Neural crest cell (in vitro differentiated cells): ENCODE results near the gene PFKFB2. TPM values are rescaled to one million over a fixed set of nuclear protein-coding genes. Genes with fewer than 3 reads are reported as not detected.

Experiments used
- DNase-seq: peaks from one replicate; pipeline ENCODE4 v3.0.0; 2021; ENCODE audit warnings: low read depth, mixed read lengths, low spot score
- H3K27ac Mint-ChIP-seq: one replicate; pipeline ENCODE4 v1.8.0; 2021; ENCODE audit warnings: mild to moderate bottlenecking, mixed read lengths; ENCODE audit not compliant: unreplicated experiment
- H3K27me3 Mint-ChIP-seq: 2 replicates; pipeline ENCODE4 v1.8.0; 2021; ENCODE audit warnings: low read depth, mild to moderate bottlenecking, mixed read lengths
- H3K36me3 Mint-ChIP-seq: 2 replicates; pipeline ENCODE4 v1.8.0; 2021; ENCODE audit warnings: low read depth, mild to moderate bottlenecking, mixed read lengths
- H3K4me1 Mint-ChIP-seq: 2 replicates; pipeline ENCODE4 v1.8.0; 2021; ENCODE audit warnings: mixed read lengths
- H3K4me3 Mint-ChIP-seq: one replicate; pipeline ENCODE4 v1.8.0; 2021; ENCODE audit warnings: mild to moderate bottlenecking, mixed read lengths
- H3K9me3 Mint-ChIP-seq: 2 replicates; pipeline ENCODE4 v1.8.0; 2021; ENCODE audit warnings: mixed read lengths
- CTCF ChIP-seq: fragments of 200-600 bp; sonication (generic); conservative IDR thresholded peaks from 2 replicates; pipeline ENCODE4 v1.5.0; 2021; ENCODE audit warnings: antibody characterized with exemption, mild to moderate bottlenecking
- total RNA-seq: library from RNA; stranded (reverse); gene quantifications from 2 replicates; pipeline ENCODE4 v1.2.1, GENCODE V29; 2021

Gene PFKFB2
- total RNA-seq, 1 donor from 2014 or later: 8.6 TPM

- Mint-ChIP-seq H3K27me3 (no peaks in the 10 kb centered on the region), H3K9me3 (no peaks in the 10 kb centered on the region), H3K4me3 (no peak overlapping the region), H3K4me1 (no peaks in the 10 kb centered on the region), H3K27ac (no peak overlapping the region), H3K36me3 (no peaks in the 10 kb centered on the region)
- no peak for DNase-seq
- TF ChIP-seq CTCF: no peak
Observed at GRCh38 chr1:207077012-207077411, 23.9 kb downstream of the PFKFB2 start.

GRCh38 chr1:207077470-207078377 is 24.6 kb downstream of the PFKFB2 start:
- H3K4me3 Mint-ChIP-seq: no peak overlapping the region
- H3K27me3 Mint-ChIP-seq: peaks cover 5% of the 10 kb centered on the region

GRCh38 chr1:207078578-207079132 is 25.6 kb downstream of the PFKFB2 start:
- Mint-ChIP-seq H3K36me3 (no peaks in the 10 kb centered on the region), H3K27me3 (peaks cover 10% of the 10 kb centered on the region), H3K4me3 (no peak overlapping the region), H3K27ac (no peak overlapping the region), H3K9me3 (no peaks in the 10 kb centered on the region), H3K4me1 (no peaks in the 10 kb centered on the region)
- no peak for DNase-seq
- TF ChIP-seq CTCF: no peak

More at GRCh38 chr1:207077470-207078377, 24.6 kb downstream of the PFKFB2 start:
- Mint-ChIP-seq H3K27ac (no peak overlapping the region), H3K4me1 (no peaks in the 10 kb centered on the region), H3K36me3 (no peaks in the 10 kb centered on the region), H3K9me3 (no peaks in the 10 kb centered on the region)
- DNase-seq: peak; percentile 67
- TF ChIP-seq CTCF: peak; percentile 93

- Mint-ChIP-seq H3K27ac (no peak overlapping the region), H3K9me3 (no peaks in the 10 kb centered on the region), H3K36me3 (no peaks in the 10 kb centered on the region), H3K4me3 (no peak overlapping the region), H3K27me3 (peaks cover 14% of the 10 kb centered on the region), H3K4me1 (peaks cover 4% of the 10 kb centered on the region)
- no peak for DNase-seq
- no peak for TF ChIP-seq CTCF
Observed at GRCh38 chr1:207079706-207080241, 26.7 kb downstream of the PFKFB2 start.

- H3K9me3 Mint-ChIP-seq: no peaks in the 10 kb centered on the region
- H3K4me1 Mint-ChIP-seq: peaks cover 5% of the 10 kb centered on the region
- DNase-seq: no peak
- H3K36me3 Mint-ChIP-seq: no peaks in the 10 kb centered on the region
- no peak for TF ChIP-seq CTCF
- no peak overlapping the region for H3K27ac Mint-ChIP-seq
- no peak overlapping the region for H3K4me3 Mint-ChIP-seq
- peaks cover 16% of the 10 kb centered on the region for H3K27me3 Mint-ChIP-seq
Observed at GRCh38 chr1:207081088-207081487, 28.0 kb downstream of the PFKFB2 start.
